K562 (cell line): Measurements from ENCODE around the gene PGAP3. TPM values are rescaled to one million over a fixed set of nuclear protein-coding genes. Genes with fewer than 3 reads are reported as not detected.

ENCODE experiments used
- ARID3B ChIP-seq: fragments of 250-450 bp; sonication (Bioruptor Pico); IDR thresholded peaks from 2 replicates; pipeline ENCODE4 v1.4.0; 2020; ENCODE audit warnings: borderline replicate concordance
- NFYB ChIP-seq: IDR thresholded peaks from 2 replicates; pipeline ENCODE4 v1.6.1; 2011; ENCODE audit warnings: mild to moderate bottlenecking, moderate library complexity; ENCODE audit not compliant: insufficient read length; ENCODE audit errors: extremely low read depth
- SRF ChIP-seq, 2 experiments: fragments of 250-450, 450-650 bp in 1 of 2; sonication (Bioruptor Pico) in 1 of 2; sonication (generic) in 1 of 2; formaldehyde crosslinking; IDR thresholded peaks; 2 replicates each; pipeline versions ENCODE4 v1.5.0 to v1.5.1; 2020 to 2022; ENCODE audit warnings: mild to moderate bottlenecking in 1 of 2, missing genetic modification reagents in 1 of 2
- TBP ChIP-seq: optimal IDR thresholded peaks from 2 replicates; pipeline ENCODE3; 2011; ENCODE audit warnings: low read depth, low read length, improper control_type of control experiment
- ZBTB40 ChIP-seq, 2 experiments: fragments of 450-650 bp in 1 of 2; sonication (generic) in 1 of 2; formaldehyde crosslinking in 1 of 2; IDR thresholded peaks; 2 replicates each; pipeline versions ENCODE4 v1.7.1 to v1.9.0; 2016 to 2022; ENCODE audit warnings: inconsistent platforms in 1 of 2, mild to moderate bottlenecking in 1 of 2, missing genetic modification reagents in 1 of 2
- ZNF407 ChIP-seq: fragments of 450-650 bp; IDR thresholded peaks from 2 replicates; pipeline ENCODE4 v1.6.1; 2016; ENCODE audit warnings: low read depth
- ZNF511 ChIP-seq: sonication (generic); formaldehyde crosslinking; IDR thresholded peaks from 2 replicates; pipeline ENCODE4 v1.8.0; 2022; ENCODE audit warnings: mild to moderate bottlenecking, missing genetic modification reagents
- polyA plus RNA-seq, 8 experiments: library from polyadenylated mRNA; depleted of rRNA in 4 of 8; stranded (reverse) in 5 of 8; unstranded in 3 of 8; fragments of >200 nt; fragmentation: Nextera tagmentation in 2 of 8; fragmentation: Illumina TruSeq in 1 of 8; extraction: Ambion mirVana in 2 of 8; extraction: Trizol in 1 of 8; gene quantifications; 2 replicates each; pipeline versions ENCODE4 v1.2.1 to v1.2.3, GENCODE V29; 2011 to 2014; ENCODE audit warnings: inconsistent platforms in 1 of 8, missing spikeins in 1 of 8
- total RNA-seq, 7 experiments: library from RNA; depleted of rRNA in 6 of 7; stranded (reverse); fragments of >200 nt in 6 of 7; fragmentation: Illumina TruSeq in 2 of 7; extraction: Trizol in 2 of 7; gene quantifications; 2 replicates each; pipeline versions ENCODE4 v1.2.1 to v1.2.3, GENCODE V29; 2011 to 2021; ENCODE audit warnings: low replicate concordance in 1 of 7

Gene PGAP3
- total and polyA plus RNA-seq, 9 of the 15 experiments (the other 6 are each of a cell fraction or from before 2014, with no cell fraction given), result 0.38 to 9.4 (median 4.5) TPM

- TF ChIP-seq ZNF407, result no peak
- TF ChIP-seq TBP, result no peak
- TF ChIP-seq ZBTB40 (IDR thresholded peaks at IDR 0.05), result peak; percentile 26; the same call in 1 of the 2 replicates
- TF ChIP-seq ZBTB40 (CRISPR knock-in tag; IDR thresholded peaks at IDR 0.05), result no peak
- no peak for TF ChIP-seq ARID3B (CRISPR knock-in tag)
- TF ChIP-seq SRF (CRISPR knock-in tag; IDR thresholded peaks at IDR 0.05), result no peak; a peak in 1 of 4 replicates
- TF ChIP-seq NFYB, result no peak
- TF ChIP-seq ZNF511, result no peak
Measured at GRCh38 chr17:39650121-39650579, 37.7 kb downstream of the PGAP3 start (continued).
